Measurements from ENCODE around the gene NTHL1. TPM values are rescaled to one million over a fixed set of nuclear protein-coding genes. Genes with fewer than 3 reads are reported as not detected.

The NTHL1 gene
- total and polyA plus RNA-seq, 2 of the 8 experiments (the other 6 are each of a cell fraction or from before 2014, with no cell fraction given): 70.9 to 150 TPM

- no peak overlapping the region for H3K9ac ChIP-seq (replicated peaks in 1 of 4; ENCODE audit: extremely low read depth in 1 of 4, low read depth in 3 of 4, low read length in 3 of 4)
- FAIRE-seq (no peak), DNase-seq (ENCODE audit: low read depth in 1 of 2, low spot score in 2 of 2) (no peak)
- H3K14ac ChIP-seq (ENCODE audit: insufficient read length): no peak overlapping the region
- no peak overlapping the region for H3K4ac ChIP-seq (replicated peaks; ENCODE audit: insufficient read length, low read depth, low read length)
- no peak overlapping the region; the same call in 1 of the 2 replicates for H2BK5ac ChIP-seq (ENCODE audit: low read depth, low read length)
- no peak overlapping the region for H3K18ac ChIP-seq (ENCODE audit: extremely low read depth, low read length)
- no peak overlapping the region for H3K4me3 ChIP-seq (ENCODE audit: extremely low read depth in 1 of 4, insufficient read depth in 2 of 4, low read depth in 3 of 4, low read length in 4 of 4)
- no peak overlapping the region for H3K27ac ChIP-seq (ENCODE audit: low read depth, low read length)
- no peaks in the 10 kb centered on the region for H3K9me3 ChIP-seq (ENCODE audit: insufficient read depth in 2 of 2, low read depth in 1 of 2, low read length in 1 of 2)
- 94% methylated on average over 22 of the region's 39 CpGs; no CpG with 5 or more reads in 1 of the 2 experiments for WGBS, 2 experiments (ENCODE audit: extremely low coverage in 1 of 2, insufficient coverage in 1 of 2, insufficient read length in 1 of 2, insufficient replicate concordance in 2 of 2, low coverage in 1 of 2, low lambda C conversion rate in 2 of 2, missing lambda C conversion rate in 1 of 2)
- no peak overlapping the region for H4K5ac ChIP-seq (ENCODE audit: insufficient read length, low read depth, low read length)
- H3K4me1 ChIP-seq (replicated peaks in 1 of 4; ENCODE audit: control insufficient read depth in 3 of 4, insufficient read depth in 4 of 4, low read length in 3 of 4): peaks cover 0 to 4% (median 1%) of the 10 kb centered on the region in 4 experiments; a peak in 5 of 7 replicates
- H4K91ac ChIP-seq (replicated peaks; ENCODE audit: insufficient read length, low read length): no peak overlapping the region
- no peak overlapping the region for H3K56ac ChIP-seq (replicated peaks; ENCODE audit: insufficient read length, low read depth, low read length)
- no peaks in the 10 kb centered on the region for H3K79me1 ChIP-seq (ENCODE audit: low read depth, low read length)
- no peak overlapping the region for H2AK5ac ChIP-seq (ENCODE audit: low read depth, low read length)
- H2BK12ac ChIP-seq (ENCODE audit: low read depth, low read length): no peak overlapping the region
- H3K23ac ChIP-seq (ENCODE audit: insufficient read length): no peak overlapping the region
- ChIA-PET POLR2A (ENCODE audit: partially characterized antibody) (interaction anchor here (2.1 to 28.2 kb wide), 4 partner anchors 20 to 156 kb away, joined by 5 to 736 read pairs (median 8); partner anchors contain the start of genes NDUFB10, RNF151, RPS2 and TBL3), CTCF (ENCODE audit: partially characterized antibody) (interaction anchor here (1.1 to 2.8 kb wide), 3 partner anchors 14 to 141 kb away, joined by 3 to 8 read pairs (median 6); no protein-coding TSS in a partner anchor)
- no peak overlapping the region for H2BK120ac ChIP-seq (replicated peaks; ENCODE audit: low read depth, low read length)
- H4K8ac ChIP-seq (ENCODE audit: extremely low read depth, insufficient read depth, low read length): no peak overlapping the region
- H3K36me3 ChIP-seq (ENCODE audit: control insufficient read depth in 2 of 4, insufficient read depth in 4 of 4, low read length in 3 of 4): peaks cover 24 to 52% (median 42%) of the 10 kb centered on the region in 4 experiments
- H2BK20ac ChIP-seq (ENCODE audit: low read length): no peak overlapping the region
- no peak overlapping the region for H3K4me2 ChIP-seq (ENCODE audit: insufficient read depth in 1 of 2, low read depth in 2 of 2, low read length in 2 of 2)
- peaks cover 12 to 32% of the 10 kb centered on the region in 2 experiments for H4K20me1 ChIP-seq (replicated peaks in 1 of 2; ENCODE audit: control insufficient read depth in 1 of 2, insufficient read depth in 2 of 2, low read length in 2 of 2)
- no peak overlapping the region for H2AFZ ChIP-seq (ENCODE audit: low read length)
- H2BK15ac ChIP-seq (ENCODE audit: low read length): no peak overlapping the region
- no peaks in the 10 kb centered on the region for H3K27me3 ChIP-seq (replicated peaks in 1 of 4; ENCODE audit: control insufficient read depth in 3 of 4, extremely low read depth in 1 of 4, insufficient read depth in 3 of 4, low read length in 3 of 4)
- H3K23me2 ChIP-seq (ENCODE audit: low read depth, low read length): no peaks in the 10 kb centered on the region
- peaks cover 0 to 8% of the 10 kb centered on the region in 2 experiments; a peak in 1 of 4 replicates for H3K79me2 ChIP-seq (ENCODE audit: control insufficient read depth in 1 of 2, insufficient read depth in 2 of 2, low read length in 2 of 2)
- no peak for TF ChIP-seq SAP30 (IDR thresholded peaks at IDR 0.05; ENCODE audit: insufficient read depth, insufficient replicate concordance, low read length)
- no peak for TF ChIP-seq FOSL1 (IDR thresholded peaks at IDR 0.05; ENCODE audit: insufficient read depth, low read depth, low read length)
- TF ChIP-seq, protein P1, sequence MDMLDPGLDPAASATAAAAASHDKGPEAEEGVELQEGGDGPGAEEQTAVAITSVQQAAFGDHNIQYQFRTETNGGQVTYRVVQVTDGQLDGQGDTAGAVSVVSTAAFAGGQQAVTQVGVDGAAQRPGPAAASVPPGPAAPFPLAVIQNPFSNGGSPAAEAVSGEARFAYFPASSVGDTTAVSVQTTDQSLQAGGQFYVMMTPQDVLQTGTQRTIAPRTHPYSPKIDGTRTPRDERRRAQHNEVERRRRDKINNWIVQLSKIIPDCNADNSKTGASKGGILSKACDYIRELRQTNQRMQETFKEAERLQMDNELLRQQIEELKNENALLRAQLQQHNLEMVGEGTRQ (IDR thresholded peaks at IDR 0.05; ENCODE audit: low read length): no peak
- no peak for TF ChIP-seq RBBP5 (IDR thresholded peaks at IDR 0.05; ENCODE audit: borderline replicate concordance, low read depth, low read length)
- no peak for TF ChIP-seq CTCF (IDR thresholded peaks at IDR 0.05; ENCODE audit: control extremely low read depth in 1 of 3, insufficient read depth in 1 of 3, low read depth in 1 of 3, low read length in 3 of 3)
Observed at GRCh38 chr16:1998852-1999801, 48.5 kb downstream of the NTHL1 start.

Data from H1 (cell line).